ENCODE data around the gene HDAC9. TPM values are rescaled to one million over a fixed set of nuclear protein-coding genes. Genes with fewer than 3 reads are reported as not detected.

HDAC9 gene
- polyA plus RNA-seq, 3 donors, result 41.7 to 51.2 (median 44.2) TPM

DNA sequence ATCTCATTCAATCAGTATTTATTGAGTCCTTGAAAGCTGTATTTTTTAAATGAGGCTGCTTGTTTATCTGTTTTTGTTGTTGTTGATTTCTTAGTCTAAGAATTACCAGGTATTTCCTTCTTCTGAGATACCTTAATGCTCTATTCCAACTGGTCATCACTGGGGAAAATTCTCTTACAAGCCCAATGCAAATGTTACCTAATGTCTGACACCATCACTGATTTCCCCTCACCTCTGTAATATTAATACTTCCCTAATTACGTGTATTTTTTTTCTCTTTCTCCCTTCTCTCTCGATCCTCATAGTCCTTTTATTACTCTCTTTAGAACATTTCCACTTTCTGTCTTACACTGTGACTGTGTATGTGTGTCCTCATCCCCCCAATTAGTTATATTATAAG lies 13.9 kb downstream of the HDAC9 start:
- Histone ChIP-seq H3K4me2 (replicated peaks; ENCODE audit: extremely low read depth, low read length, poor library complexity, severe bottlenecking) (no peak overlapping the region), H3K79me2 (ENCODE audit: insufficient read depth, low read length) (peaks cover 3% of the 10 kb centered on the region), H4K20me1 (ENCODE audit: insufficient read depth, low read length) (peaks cover 63% of the 10 kb centered on the region), H3K9ac (ENCODE audit: insufficient read depth, low read length, poor library complexity, severe bottlenecking) (no peak overlapping the region), H3K36me3 (replicated peaks in 1 of 2; ENCODE audit: control insufficient read depth in 1 of 2, insufficient read depth in 2 of 2, low read length in 2 of 2) (no peaks in the 10 kb centered on the region), H3K27ac (ENCODE audit: low read depth in 1 of 2, low read length in 2 of 2) (peak overlapping the region in 1 of 2 donors; percentile 71), H3K9me3 (replicated peaks in 1 of 2; ENCODE audit: control insufficient read depth in 1 of 2, insufficient read depth in 1 of 2, low read length in 2 of 2) (no peaks in the 10 kb centered on the region), H3K4me1 (ENCODE audit: control insufficient read depth in 1 of 2, insufficient read depth in 2 of 2, low read length in 2 of 2) (peaks cover 6% of the 10 kb centered on the region in 2 donors), H2AFZ (ENCODE audit: insufficient read depth, low read depth, low read length, poor library complexity, severe bottlenecking) (no peak overlapping the region), H3K27me3 (ENCODE audit: control insufficient read depth in 2 of 2, insufficient read depth in 2 of 2, low read length in 2 of 2) (no peaks in the 10 kb centered on the region), H3K4me3 (replicated peaks in 1 of 3; ENCODE audit: low read depth in 2 of 3, low read length in 3 of 3) (no peak overlapping the region)
- H3K36me3 Mint-ChIP-seq, result peaks cover 2 to 5% of the 10 kb centered on the region in 2 donors
- no CpG with 5 or more reads among the region's 2 CpGs for WGBS (ENCODE audit: insufficient coverage)
- intact Hi-C loops (cut with micrococcal nuclease), result no loop called here
- no peaks in the 10 kb centered on the region for H3K27me3 Mint-ChIP-seq (ENCODE audit: low read depth in 3 of 3)
- H3K27ac Mint-ChIP-seq, result peak overlapping the region in 3 of 7 donors; percentile 10 to 47 (median 26)
- peaks cover 22% of the 10 kb centered on the region for H3K4me1 Mint-ChIP-seq
- DNase-seq, result peak in 1 of 3 donors; percentile 51
- TF ChIP-seq, protein P1, sequence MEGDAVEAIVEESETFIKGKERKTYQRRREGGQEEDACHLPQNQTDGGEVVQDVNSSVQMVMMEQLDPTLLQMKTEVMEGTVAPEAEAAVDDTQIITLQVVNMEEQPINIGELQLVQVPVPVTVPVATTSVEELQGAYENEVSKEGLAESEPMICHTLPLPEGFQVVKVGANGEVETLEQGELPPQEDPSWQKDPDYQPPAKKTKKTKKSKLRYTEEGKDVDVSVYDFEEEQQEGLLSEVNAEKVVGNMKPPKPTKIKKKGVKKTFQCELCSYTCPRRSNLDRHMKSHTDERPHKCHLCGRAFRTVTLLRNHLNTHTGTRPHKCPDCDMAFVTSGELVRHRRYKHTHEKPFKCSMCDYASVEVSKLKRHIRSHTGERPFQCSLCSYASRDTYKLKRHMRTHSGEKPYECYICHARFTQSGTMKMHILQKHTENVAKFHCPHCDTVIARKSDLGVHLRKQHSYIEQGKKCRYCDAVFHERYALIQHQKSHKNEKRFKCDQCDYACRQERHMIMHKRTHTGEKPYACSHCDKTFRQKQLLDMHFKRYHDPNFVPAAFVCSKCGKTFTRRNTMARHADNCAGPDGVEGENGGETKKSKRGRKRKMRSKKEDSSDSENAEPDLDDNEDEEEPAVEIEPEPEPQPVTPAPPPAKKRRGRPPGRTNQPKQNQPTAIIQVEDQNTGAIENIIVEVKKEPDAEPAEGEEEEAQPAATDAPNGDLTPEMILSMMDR (IDR thresholded peaks at IDR 0.05), result no peak
- H3K4me3 Mint-ChIP-seq, result no peak overlapping the region
- H3K9me3 Mint-ChIP-seq, result no peaks in the 10 kb centered on the region

DNA sequence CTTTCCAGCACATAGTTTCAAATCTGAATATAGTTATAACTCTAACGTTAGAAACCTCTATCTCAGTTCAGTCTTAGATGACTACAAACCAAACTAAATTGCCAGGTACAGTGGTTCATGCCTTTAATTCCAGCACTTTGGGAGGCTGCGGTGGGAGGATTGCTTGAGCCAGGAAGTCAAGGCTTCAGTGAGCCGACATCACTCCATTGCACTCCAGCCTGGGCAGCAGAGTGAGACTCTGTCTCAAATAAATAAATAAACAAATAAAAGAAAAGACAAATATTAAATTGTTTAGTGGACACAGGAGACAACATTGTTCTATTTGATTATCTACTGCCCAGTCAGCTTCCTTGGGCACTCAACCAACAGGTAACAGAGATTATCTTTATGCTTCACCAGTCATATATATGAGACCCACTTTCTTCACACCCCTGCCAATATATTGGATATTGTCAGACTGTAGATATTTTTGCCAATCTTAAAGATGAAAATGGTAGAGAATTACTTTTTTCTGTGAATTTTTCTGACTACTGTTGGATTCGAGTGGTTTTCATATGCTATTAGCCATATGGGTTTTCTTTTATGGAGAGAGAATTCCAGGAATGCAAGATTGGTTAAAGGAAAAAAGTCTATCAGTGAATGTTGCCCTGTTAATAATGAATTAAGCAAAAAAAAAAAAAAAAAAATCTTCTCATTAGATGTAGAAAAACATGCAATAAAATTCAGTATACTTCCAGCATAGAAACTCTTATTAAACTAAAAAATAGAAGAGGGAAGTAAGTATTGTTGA lies 16.0 kb downstream of the HDAC9 start:
- H3K79me2 ChIP-seq (ENCODE audit: insufficient read depth, low read length), result peaks cover 3% of the 10 kb centered on the region
- intact Hi-C loops (cut with micrococcal nuclease), result no loop called here
- no peaks in the 10 kb centered on the region for H3K27me3 ChIP-seq (ENCODE audit: control insufficient read depth in 2 of 2, insufficient read depth in 2 of 2, low read length in 2 of 2)
- Mint-ChIP-seq H3K36me3 (peaks cover 2 to 5% of the 10 kb centered on the region in 2 donors), H3K27ac (no peak overlapping the region), H3K4me3 (no peak overlapping the region), H3K4me1 (peaks cover 16% of the 10 kb centered on the region), H3K9me3 (no peaks in the 10 kb centered on the region), H3K27me3 (ENCODE audit: low read depth in 3 of 3) (no peaks in the 10 kb centered on the region)
- H3K4me3 ChIP-seq (replicated peaks in 1 of 3; ENCODE audit: low read depth in 2 of 3, low read length in 3 of 3), result no peak overlapping the region
- H3K4me1 ChIP-seq (ENCODE audit: control insufficient read depth in 1 of 2, insufficient read depth in 2 of 2, low read length in 2 of 2), result peaks cover 6% of the 10 kb centered on the region in 2 donors
- H2AFZ ChIP-seq (ENCODE audit: insufficient read depth, low read depth, low read length, poor library complexity, severe bottlenecking), result no peak overlapping the region
- H3K36me3 ChIP-seq (replicated peaks in 1 of 2; ENCODE audit: control insufficient read depth in 1 of 2, insufficient read depth in 2 of 2, low read length in 2 of 2), result no peaks in the 10 kb centered on the region
- TF ChIP-seq, protein P1 (IDR thresholded peaks at IDR 0.05), result no peak
- H4K20me1 ChIP-seq (ENCODE audit: insufficient read depth, low read length), result peaks cover 61% of the 10 kb centered on the region
- H3K9me3 ChIP-seq (replicated peaks in 1 of 2; ENCODE audit: control insufficient read depth in 1 of 2, insufficient read depth in 1 of 2, low read length in 2 of 2), result no peaks in the 10 kb centered on the region
- H3K9ac ChIP-seq (ENCODE audit: insufficient read depth, low read length, poor library complexity, severe bottlenecking), result no peak overlapping the region
- DNase-seq, result no peak
- no peak overlapping the region for H3K27ac ChIP-seq (ENCODE audit: low read depth in 1 of 2, low read length in 2 of 2)
- WGBS (ENCODE audit: insufficient coverage), result no CpG with 5 or more reads among the region's 4 CpGs
- no peak overlapping the region for H3K4me2 ChIP-seq (replicated peaks; ENCODE audit: extremely low read depth, low read length, poor library complexity, severe bottlenecking)
